K562 (cell line): Measurements from ENCODE around the gene BHLHE40. TPM values are rescaled to one million over a fixed set of nuclear protein-coding genes. Genes with fewer than 3 reads are reported as not detected.

Source experiments
- ATAC-seq: fragments of 200-7000 bp; cut with Tn5 transposase; 3 replicates; pipeline ENCODE4 v1.9.1; 2020; ENCODE audit warnings: moderate library complexity
- BruUV-seq: library from RNA; stranded (reverse); fragments of 400-500 nt; replicated peaks from 2 replicates; lab custom pipeline; 2021; lab: Mats Ljungman, UMichigan
- CTCF ChIA-PET: fragments of 300-600 bp; formaldehyde crosslinking; extraction: SDS; loops from one replicate; lab custom pipeline; 2021; ENCODE audit warnings: low intra/inter-chr PET ratio; lab: Yijun Ruan, JAX
- POLR2A ChIA-PET: fragments of 300-600, 350-650 bp; sonication (Branson Sonifier 250); formaldehyde crosslinking; extraction: SDS; loops from one replicate; lab custom pipeline; 2021; ENCODE audit warnings: antibody characterized with exemption, inconsistent platforms; lab: Yijun Ruan, JAX
- DNase-seq, 4 experiments: peaks; one replicate each; pipeline versions ENCODE4 v3.0.0 to v3.0.0-alpha.2; 2011 to 2018; ENCODE audit warnings: low spot score in 3 of 4, mixed read lengths in 3 of 4; ENCODE audit errors: extremely low read depth in 1 of 4
- FAIRE-seq: peaks from 2 replicates; lab custom pipeline; 2011; peaks lifted over from hg19 to GRCh38; lab: Jason Lieb, UNC
- H2AFZ ChIP-seq: 2 replicates; pipeline ENCODE4 v1.6.0; 2011; ENCODE audit warnings: low read depth, low read length, control low read depth, inconsistent platforms
- H3K27ac ChIP-seq: fragments of 200-600 bp; 3 replicates; pipeline ENCODE4 v1.8.0; 2011; ENCODE audit warnings: low read depth, mild to moderate bottlenecking, control low read depth, inconsistent platforms, low read length, moderate library complexity, mixed read lengths; ENCODE audit errors: extremely low read depth
- H3K27me3 ChIP-seq, 2 experiments: fragments of 300-600 bp in 1 of 2; 2 replicates in 1 of 2; 3 replicates in 1 of 2; pipeline versions ENCODE4 v1.6.0 to v1.8.0; 2011; ENCODE audit warnings: inconsistent platforms in 2 of 2, low read length in 2 of 2, mild to moderate bottlenecking in 1 of 2, mixed read lengths in 1 of 2, moderate library complexity in 1 of 2; ENCODE audit not compliant: control insufficient read depth in 2 of 2, insufficient read depth in 2 of 2
- H3K36me3 ChIP-seq: fragments of 300-600 bp; 3 replicates; pipeline ENCODE4 v1.8.0; 2011; ENCODE audit warnings: mild to moderate bottlenecking, low read length, inconsistent platforms; ENCODE audit not compliant: control insufficient read depth, insufficient read depth
- H3K4me1 ChIP-seq, 2 experiments: fragments of 200-600 bp in 1 of 2; replicated peaks in 1 of 2; 2 replicates in 1 of 2; 3 replicates in 1 of 2; pipeline versions ENCODE4 v1.5.1 to v1.8.0; 2011; ENCODE audit warnings: inconsistent platforms in 2 of 2, low read length in 2 of 2, mild to moderate bottlenecking in 1 of 2, mixed read lengths in 1 of 2, moderate library complexity in 1 of 2; ENCODE audit not compliant: control insufficient read depth in 2 of 2, insufficient read depth in 2 of 2
- H3K4me2 ChIP-seq: 2 replicates; pipeline ENCODE4 v1.6.1; 2011; ENCODE audit warnings: low read length, control low read depth, inconsistent platforms, mixed read lengths; ENCODE audit not compliant: insufficient read depth
- H3K4me3 ChIP-seq: fragments of 200-600 bp; sonication (generic), shearing (Covaris generic); 2 replicates; pipeline ENCODE4 v1.5.1; 2016; ENCODE audit warnings: control low read depth, inconsistent platforms
- H3K79me2 ChIP-seq: fragments of 200-600 bp; 3 replicates; pipeline ENCODE4 v1.8.0; 2011; ENCODE audit warnings: low read length, inconsistent platforms; ENCODE audit not compliant: control insufficient read depth, insufficient read depth
- H3K9ac ChIP-seq, 2 experiments: 2 replicates each; pipeline versions ENCODE4 v1.6.0 to v1.6.1; 2011; ENCODE audit warnings: low read depth in 2 of 2, low read length in 2 of 2, control low read depth in 1 of 2, inconsistent platforms in 1 of 2, mild to moderate bottlenecking in 1 of 2, mixed read lengths in 1 of 2; ENCODE audit not compliant: insufficient read depth in 1 of 2
- H3K9me1 ChIP-seq: one replicate; pipeline ENCODE4 v1.6.0; 2011; ENCODE audit warnings: inconsistent platforms, mild to moderate bottlenecking, low read length, moderate library complexity; ENCODE audit not compliant: control insufficient read depth, insufficient read depth
- H3K9me3 ChIP-seq: replicated peaks from 2 replicates; pipeline ENCODE4 v1.5.1; 2011; ENCODE audit warnings: low read depth, low read length, inconsistent platforms; ENCODE audit not compliant: control insufficient read depth, insufficient read depth
- H4K20me1 ChIP-seq: replicated peaks from 2 replicates; pipeline ENCODE4 v1.6.1; 2011; ENCODE audit warnings: low read length, inconsistent platforms, mixed read lengths; ENCODE audit not compliant: control insufficient read depth, insufficient read depth
- ARID1B ChIP-seq: fragments of 450-650 bp; IDR thresholded peaks from 2 replicates; pipeline ENCODE4 v1.6.1; 2016; ENCODE audit warnings: antibody characterized with exemption, mild to moderate bottlenecking, inconsistent platforms
- BDP1 ChIP-seq: IDR thresholded peaks from 3 replicates; pipeline ENCODE4 v1.6.1; 2011; ENCODE audit not compliant: insufficient read length, insufficient read depth
- BMI1 ChIP-seq: fragments of 150-350 bp; IDR thresholded peaks from 2 replicates; pipeline ENCODE4 v1.6.1; 2014; ENCODE audit warnings: low read length
- CBFA2T3 ChIP-seq: fragments of 450-650 bp; IDR thresholded peaks from 2 replicates; pipeline ENCODE4 v1.6.1; 2017
- MLLT1 ChIP-seq, 2 experiments: fragments of 450-650 bp; IDR thresholded peaks; 2 replicates each; pipeline ENCODE4 v1.6.1; 2016
- TARDBP ChIP-seq: fragments of 450-650 bp; IDR thresholded peaks from 2 replicates; pipeline ENCODE4 v1.6.1; 2016
- TEAD1 ChIP-seq, 2 experiments: fragments of 450-650 bp in 1 of 2; sonication (generic) in 1 of 2; formaldehyde crosslinking; IDR thresholded peaks; 2 replicates each; pipeline versions ENCODE4 v1.4.0 to v1.8.0; 2020 to 2022; ENCODE audit warnings: mild to moderate bottlenecking in 2 of 2, missing genetic modification reagents in 1 of 2
- ZBTB11 ChIP-seq, 3 experiments: fragments of 200-800 bp in 1 of 3; fragments of 250-450 bp in 1 of 3; fragments of 450-650 bp in 1 of 3; sonication (Bioruptor Pico) in 1 of 3; sonication (Bioruptor generic) in 1 of 3; formaldehyde crosslinking in 1 of 3; IDR thresholded peaks; 2 replicates each; pipeline versions ENCODE4 v1.6.1 to v1.8.0; 2016 to 2022; ENCODE audit warnings: mild to moderate bottlenecking in 2 of 3, missing genetic modification characterization in 2 of 3, missing compliant biosample characterization in 1 of 3, moderate library complexity in 1 of 3
- ZNF398 ChIP-seq: fragments of 250-450 bp; sonication (Bioruptor Pico); IDR thresholded peaks from 2 replicates; pipeline ENCODE4 v1.8.0; 2021; ENCODE audit warnings: moderate library complexity, mild to moderate bottlenecking, inconsistent platforms
- WGBS: fragments of 100-300 bp; shearing (Covaris generic); methylation state at CpG from one replicate; pipeline ENCODE4 v1.1.6; 2016; ENCODE audit warnings: low coverage, mixed read lengths; ENCODE audit not compliant: insufficient coverage; ENCODE audit errors: missing lambda C conversion rate; 5-methylcytosine and 5-hydroxymethylcytosine counted together
- in situ Hi-C: fragments of 300-500 bp; cut with MboI; formaldehyde crosslinking; loops from 4 replicates; pipeline ENCODE4 v1.15.0; 2018; ENCODE audit warnings: inconsistent platforms, mixed read lengths
- intact Hi-C: fragments of 100-400 bp; cut with micrococcal nuclease; formaldehyde crosslinking; loops from 2 replicates; pipeline ENCODE4 v1.14.2; 2022
- polyA plus RNA-seq, 8 experiments: library from polyadenylated mRNA; depleted of rRNA in 4 of 8; stranded (reverse) in 5 of 8; unstranded in 3 of 8; fragments of >200 nt; fragmentation: Nextera tagmentation in 2 of 8; fragmentation: Illumina TruSeq in 1 of 8; extraction: Ambion mirVana in 2 of 8; extraction: Trizol in 1 of 8; gene quantifications; 2 replicates each; pipeline versions ENCODE4 v1.2.1 to v1.2.3, GENCODE V29; 2011 to 2014; ENCODE audit warnings: inconsistent platforms in 1 of 8, missing spikeins in 1 of 8
- total RNA-seq, 7 experiments: library from RNA; depleted of rRNA in 6 of 7; stranded (reverse); fragments of >200 nt in 6 of 7; fragmentation: Illumina TruSeq in 2 of 7; extraction: Trizol in 2 of 7; gene quantifications; 2 replicates each; pipeline versions ENCODE4 v1.2.1 to v1.2.3, GENCODE V29; 2011 to 2021; ENCODE audit warnings: low replicate concordance in 1 of 7

BHLHE40 gene
- total and polyA plus RNA-seq, 9 of the 15 experiments (the other 6 are each of a cell fraction or from before 2014, with no cell fraction given) = 12.0 to 83.9 (median 31.4) TPM

GRCh38 chr3:4956099-4956498 lies 23.1 kb upstream of the BHLHE40 start:
- Histone ChIP-seq H3K27me3 (no peaks in the 10 kb centered on the region), H3K9ac (no peak overlapping the region), H3K27ac (no peak overlapping the region)
- no peak for FAIRE-seq
- no TSS peak for BruUV-seq
- TF ChIP-seq MLLT1 (IDR thresholded peaks at IDR 0.05) (no peak), TEAD1 (CRISPR knock-in tag; IDR thresholded peaks at IDR 0.05) (no peak), CBFA2T3 (no peak)
- TF ChIP-seq, all 486 proteins: peak for 0
- in situ Hi-C loops = no loop called here
- H3K4me3 ChIP-seq = no peak overlapping the region
- 55% methylated on average over 2 of the region's 2 CpGs for WGBS
- no peaks in the 10 kb centered on the region for H4K20me1 ChIP-seq
- ATAC-seq = no peak
- no peak overlapping the region for H3K4me2 ChIP-seq
- H3K36me3 ChIP-seq = no peaks in the 10 kb centered on the region
- H3K4me1 ChIP-seq = no peaks in the 10 kb centered on the region
- no peak overlapping the region for H2AFZ ChIP-seq
- intact Hi-C loops = no loop called here
- H3K79me2 ChIP-seq = no peaks in the 10 kb centered on the region
- H3K9me1 ChIP-seq = no peaks in the 10 kb centered on the region
- POLR2A ChIA-PET = interaction anchor here (1.4 kb wide), 1 partner anchor 20 kb away, joined by 5 read pairs; no protein-coding TSS in a partner anchor
- no peak for DNase-seq
- CTCF ChIA-PET = no interaction called here
- H3K9me3 ChIP-seq = peaks cover 8% of the 10 kb centered on the region; the same call in 1 of the 2 replicates

GRCh38 chr3:4956738-4957137 lies 22.5 kb upstream of the BHLHE40 start:
- ATAC-seq (no peak), DNase-seq (no peak), FAIRE-seq (no peak)
- BruUV-seq = no TSS peak
- H3K4me2 ChIP-seq = no peak overlapping the region
- 33% methylated on average over 2 of the region's 2 CpGs for WGBS
- H3K27ac ChIP-seq = no peak overlapping the region
- H3K4me1 ChIP-seq = no peaks in the 10 kb centered on the region
- no peaks in the 10 kb centered on the region for H3K27me3 ChIP-seq
- H3K4me3 ChIP-seq = no peak overlapping the region
- H3K9me1 ChIP-seq = no peaks in the 10 kb centered on the region
- no peaks in the 10 kb centered on the region for H4K20me1 ChIP-seq
- no peaks in the 10 kb centered on the region for H3K36me3 ChIP-seq
- intact Hi-C loops = no loop called here
- no peak overlapping the region for H3K9ac ChIP-seq
- H3K9me3 ChIP-seq = peaks cover 8% of the 10 kb centered on the region; the same call in 1 of the 2 replicates
- POLR2A ChIA-PET = interaction anchor here (0.7 to 1.4 kb wide), 2 partner anchors 19 to 23 kb away, joined by 3 to 5 read pairs; no protein-coding TSS in a partner anchor
- no peaks in the 10 kb centered on the region for H3K79me2 ChIP-seq
- in situ Hi-C loops = no loop called here
- CTCF ChIA-PET = no interaction called here
- H2AFZ ChIP-seq = no peak overlapping the region
- TF ChIP-seq TARDBP = no peak
- no peak for TF ChIP-seq BMI1
- TF ChIP-seq ARID1B = no peak
- no peak for TF ChIP-seq ZBTB11 (CRISPR knock-in tag; IDR thresholded peaks at IDR 0.05)
- TF ChIP-seq BDP1 = no peak
- TF ChIP-seq ZNF398 (CRISPR knock-in tag) = no peak
